NCI-H1417 treated with DMSO at 0.1 percent for 48 hours (cell line): ENCODE measurements around the gene NRN1.
"Not testable (repeated sequence)": the region's sequence is repeated elsewhere in the genome, so short reads cannot be mapped to it uniquely, and the experiment has no call there.

Experiments
- DNase-seq: peaks from one replicate; lab custom pipeline; 2025; lab: John Stamatoyannopoulos, UW

NRN1 gene

DNA sequence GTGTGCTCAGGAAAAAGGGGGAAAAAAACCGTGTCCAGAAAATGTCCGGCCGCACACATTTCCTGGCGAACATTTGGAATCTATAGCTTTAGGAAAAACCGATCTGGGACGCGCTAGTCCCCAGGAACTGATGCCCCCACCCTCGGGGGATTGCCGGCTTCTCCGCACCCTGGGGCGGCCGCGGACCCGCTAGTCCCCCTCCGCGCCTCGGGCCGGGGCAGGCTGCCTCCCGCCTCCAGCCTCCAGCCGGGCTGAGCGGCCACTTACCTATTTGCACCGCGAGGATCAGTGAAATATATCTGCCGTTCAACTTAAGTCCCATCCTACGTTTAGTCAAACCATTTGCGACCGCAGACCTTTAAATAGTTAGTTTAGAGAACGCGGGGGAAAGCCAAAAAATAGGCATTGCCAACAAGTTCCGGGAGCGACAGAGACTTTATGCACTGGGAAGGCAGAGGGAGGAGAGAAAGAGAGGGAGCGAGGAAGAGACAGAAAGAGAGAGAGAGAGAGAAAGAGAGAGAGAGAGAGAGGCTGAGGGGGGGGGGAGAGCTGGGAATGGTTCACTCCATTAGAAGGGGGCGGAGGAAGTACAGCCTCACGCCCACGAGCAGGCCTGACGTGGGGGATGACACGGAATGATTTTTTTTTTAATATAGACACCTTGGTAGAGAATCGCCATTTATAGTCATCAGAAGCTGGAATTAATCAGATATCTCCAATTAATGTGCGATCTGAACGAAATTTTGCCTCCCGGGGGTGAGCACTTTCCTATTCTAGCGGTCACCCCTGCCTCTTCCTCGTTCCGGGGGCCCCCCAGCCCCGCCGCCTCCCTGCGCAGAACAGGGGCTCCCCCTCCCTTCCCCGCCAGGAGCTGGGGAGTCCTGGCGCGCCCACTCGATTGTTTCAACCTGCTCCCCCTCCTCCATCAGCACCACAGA lies at the start of gene NRN1:
NRN1 (minus strand) TSS at position 498 of the 938 bp plus-strand sequence; CDS start at position 322, 176 bp downstream.
- no peak for DNase-seq

- DNase-seq, result no peak
Measured at GRCh38 chr6:6052216-6052615, 45.5 kb upstream of the NRN1 start.

DNA sequence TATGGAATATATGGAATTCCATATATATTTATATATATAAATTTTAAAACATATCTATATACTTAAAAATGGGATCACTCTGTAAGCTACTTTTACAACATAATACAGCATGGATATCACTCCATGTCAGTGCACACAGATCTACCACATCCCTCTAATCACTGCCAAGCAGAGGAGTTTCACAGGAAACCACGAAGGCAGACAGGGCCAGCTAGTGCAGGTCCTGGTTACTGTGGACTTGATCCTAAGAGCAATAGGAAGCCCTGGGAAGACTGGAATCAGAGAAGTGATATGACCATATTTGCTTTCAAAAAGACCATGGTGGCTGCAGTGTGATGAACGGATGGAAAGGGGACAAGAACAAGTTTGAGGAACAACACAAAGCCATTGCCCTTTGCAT lies 40.0 kb upstream of the NRN1 start:
- no peak for DNase-seq

GRCh38 chr6:6039946-6040509 lies 33.3 kb upstream of the NRN1 start:
- DNase-seq, result no peak

- DNase-seq, result no peak
Measured at GRCh38 chr6:6037179-6037578, 30.5 kb upstream of the NRN1 start.

DNA sequence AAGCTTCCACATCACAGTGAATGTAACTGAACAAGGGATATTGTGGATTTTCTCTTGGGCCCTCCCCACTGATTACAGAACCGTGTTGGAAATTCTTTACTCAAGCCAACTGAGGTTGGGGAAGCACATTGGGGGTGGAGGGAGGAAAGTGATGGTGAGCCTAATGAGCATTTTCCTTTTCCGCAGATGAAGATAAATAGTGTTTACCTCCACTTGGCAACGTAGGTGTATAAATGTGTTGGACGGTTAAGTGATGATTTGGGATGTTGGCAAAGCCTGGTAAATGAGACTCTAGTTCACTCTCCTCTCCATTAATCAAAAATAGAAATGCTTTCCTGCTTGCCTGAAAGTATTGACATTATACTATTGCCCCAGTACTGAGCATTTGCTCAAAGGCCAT lies 27.1 kb upstream of the NRN1 start:
- DNase-seq, result no peak

DNA sequence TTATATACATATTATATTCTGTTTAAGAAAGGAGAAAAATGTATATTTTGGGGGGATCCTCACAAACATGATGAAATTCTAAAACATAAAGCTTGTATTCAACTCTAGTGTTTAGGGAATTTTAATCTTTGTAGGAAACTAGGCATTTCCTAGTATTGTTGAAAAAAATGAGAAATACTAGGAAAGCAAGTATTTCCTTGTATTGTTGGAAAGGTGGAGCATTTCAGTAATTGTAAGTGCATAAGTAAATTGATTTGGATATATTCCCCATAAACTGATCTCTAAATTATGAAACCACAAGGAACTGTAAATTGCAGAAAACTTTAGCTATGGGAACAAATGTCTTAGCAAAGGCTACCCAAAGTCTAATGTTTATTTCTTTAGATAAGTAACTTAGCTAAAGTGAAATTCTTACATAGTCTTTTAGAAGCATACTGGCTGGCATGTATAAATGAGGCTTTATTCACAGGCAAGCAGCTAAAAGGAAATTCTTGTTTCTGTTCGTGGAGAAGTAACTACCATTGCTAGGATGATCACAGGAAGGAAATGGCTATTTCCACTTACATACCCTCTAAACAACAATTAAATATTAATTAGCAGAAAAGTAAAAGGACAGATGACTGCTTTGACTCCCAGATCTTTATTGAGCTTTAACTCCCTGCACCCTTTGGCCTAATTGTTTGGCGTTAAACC lies 19.9 kb upstream of the NRN1 start:
- DNase-seq, result no peak

DNA sequence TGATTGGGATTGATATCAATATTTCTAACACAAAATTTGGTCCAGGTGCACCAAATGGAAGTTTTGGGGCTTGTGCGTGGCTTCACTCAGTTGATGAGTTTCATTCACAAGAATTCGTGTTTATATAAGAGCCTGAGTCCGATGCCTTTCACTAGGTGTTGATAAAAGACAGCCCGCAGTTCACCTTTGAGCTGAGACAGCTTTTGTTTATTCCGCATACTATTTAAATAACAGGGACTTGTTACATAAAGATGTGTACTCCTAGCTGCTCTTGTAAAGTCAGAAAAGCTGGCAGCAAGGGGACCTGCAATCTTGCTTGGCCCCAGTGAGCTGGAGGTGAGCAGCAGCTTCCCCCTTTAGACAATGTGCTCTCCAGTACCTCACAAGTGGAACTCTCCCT lies 19.0 kb upstream of the NRN1 start:
- no peak for DNase-seq

- DNase-seq, result no peak
Measured at GRCh38 chr6:6024220-6024619, 17.5 kb upstream of the NRN1 start.

- DNase-seq, result not testable (repeated sequence)
Measured at GRCh38 chr6:6022841-6023240, 16.1 kb upstream of the NRN1 start.

- no peak for DNase-seq
Measured at GRCh38 chr6:6008648-6009421, 2.1 kb upstream of the NRN1 start.

GRCh38 chr6:6008089-6008647 lies 1.4 kb upstream of the NRN1 start:
- no peak for DNase-seq

DNA sequence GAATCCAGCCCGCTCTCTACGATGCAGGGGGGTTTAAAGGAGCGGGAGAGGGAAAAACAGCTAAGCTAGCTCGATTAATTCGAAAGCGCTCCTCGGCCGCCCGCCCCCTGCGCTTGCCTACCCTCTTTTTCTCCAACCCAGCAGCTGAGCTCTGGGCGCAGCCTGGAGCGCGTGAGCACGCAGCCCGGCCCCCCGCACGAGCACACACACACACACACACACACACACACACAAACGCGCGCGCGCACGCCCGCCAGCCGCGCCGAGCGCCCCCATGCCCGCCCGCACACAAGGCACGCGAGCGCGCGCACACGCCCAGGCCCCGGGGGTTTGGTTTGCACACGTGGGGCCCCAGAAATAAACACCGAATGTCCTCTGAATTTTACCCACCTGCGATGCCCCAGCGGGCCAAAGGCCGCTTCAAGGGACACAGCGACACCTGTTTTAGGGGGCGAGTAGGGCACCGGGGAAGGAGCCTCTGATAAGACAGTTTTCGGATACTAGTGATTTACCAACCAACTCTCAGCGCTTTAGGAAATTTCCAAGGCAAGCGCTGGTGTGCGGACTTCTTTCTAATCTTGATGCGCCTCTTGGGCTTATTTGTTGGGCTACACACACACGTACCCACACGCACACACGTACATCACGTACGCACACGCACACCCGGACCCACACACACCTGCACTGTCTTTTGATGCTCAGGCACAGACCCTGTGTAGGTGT lies 802 bp upstream of the NRN1 start:
- no peak for DNase-seq

GRCh38 chr6:6006006-6006427 lies 708 bp downstream of the NRN1 start:
- DNase-seq, result no peak

GRCh38 chr6:6005051-6006005 lies 1.4 kb downstream of the NRN1 start:
- DNase-seq, result no peak

DNA sequence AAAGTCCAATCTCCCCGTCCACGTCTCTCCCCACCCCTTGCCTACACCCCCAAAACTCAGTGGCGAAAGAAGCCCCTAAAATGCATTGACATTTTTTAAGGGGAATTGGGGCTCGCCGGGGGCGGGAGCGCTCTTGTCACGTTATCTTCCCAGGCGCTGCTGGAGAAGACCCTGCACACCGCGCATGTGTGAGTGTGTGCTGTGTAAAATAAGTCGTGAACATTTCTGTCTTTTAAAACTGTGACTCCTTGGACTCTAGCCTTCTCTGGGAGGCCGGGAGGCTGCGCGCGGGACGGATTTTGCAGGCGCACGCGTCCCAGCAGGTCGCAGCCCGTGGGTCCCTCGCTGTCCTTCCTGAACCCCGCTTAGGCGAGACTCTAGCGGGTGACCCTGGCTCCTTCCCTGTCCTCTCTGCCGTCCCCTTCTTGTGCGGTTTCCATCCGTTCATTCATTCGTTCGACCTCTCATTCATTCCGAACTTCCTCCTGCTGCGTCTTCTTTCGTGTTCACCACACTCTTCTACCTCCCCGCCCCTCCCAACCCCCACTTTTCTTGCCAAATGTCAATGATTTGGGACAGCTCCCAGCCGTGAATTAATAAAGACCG lies 2.2 kb downstream of the NRN1 start:
- no peak for DNase-seq

DNA sequence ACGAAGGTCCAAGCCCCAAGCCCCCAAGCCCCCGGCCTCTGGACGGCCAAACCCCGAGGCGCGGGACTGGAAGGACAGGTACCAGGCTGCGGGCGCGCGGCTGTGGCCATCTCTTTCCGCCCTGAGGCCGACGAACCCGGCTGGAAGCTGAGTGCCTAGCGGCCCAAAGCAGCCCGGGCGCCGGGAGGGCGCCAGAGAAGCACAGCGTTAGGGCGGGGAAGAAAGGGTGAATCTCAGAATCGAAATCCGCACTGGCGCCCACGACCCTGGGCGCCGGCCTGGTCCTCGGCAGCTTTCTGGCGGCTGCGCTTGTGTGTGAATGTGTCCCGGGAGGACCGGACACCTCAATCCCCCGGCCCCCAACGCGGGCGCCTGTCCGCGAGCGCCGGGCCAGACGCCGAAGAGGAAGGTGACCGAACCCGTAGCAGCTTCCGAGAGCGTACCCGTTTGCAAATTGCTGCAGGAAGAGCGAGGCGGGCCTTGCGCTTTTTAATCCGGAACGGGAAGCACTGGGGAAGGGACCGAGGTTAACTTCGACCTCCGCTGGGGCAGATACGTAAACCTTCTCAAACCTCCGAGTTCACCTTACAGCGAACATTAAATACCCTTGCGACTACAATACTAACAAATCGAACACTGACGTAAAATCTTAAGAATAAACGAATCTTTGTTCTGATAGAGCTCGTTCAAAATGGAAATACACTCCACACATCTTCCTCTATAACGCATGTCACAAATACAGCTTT lies 2.9 kb downstream of the NRN1 start:
- no peak for DNase-seq

DNA sequence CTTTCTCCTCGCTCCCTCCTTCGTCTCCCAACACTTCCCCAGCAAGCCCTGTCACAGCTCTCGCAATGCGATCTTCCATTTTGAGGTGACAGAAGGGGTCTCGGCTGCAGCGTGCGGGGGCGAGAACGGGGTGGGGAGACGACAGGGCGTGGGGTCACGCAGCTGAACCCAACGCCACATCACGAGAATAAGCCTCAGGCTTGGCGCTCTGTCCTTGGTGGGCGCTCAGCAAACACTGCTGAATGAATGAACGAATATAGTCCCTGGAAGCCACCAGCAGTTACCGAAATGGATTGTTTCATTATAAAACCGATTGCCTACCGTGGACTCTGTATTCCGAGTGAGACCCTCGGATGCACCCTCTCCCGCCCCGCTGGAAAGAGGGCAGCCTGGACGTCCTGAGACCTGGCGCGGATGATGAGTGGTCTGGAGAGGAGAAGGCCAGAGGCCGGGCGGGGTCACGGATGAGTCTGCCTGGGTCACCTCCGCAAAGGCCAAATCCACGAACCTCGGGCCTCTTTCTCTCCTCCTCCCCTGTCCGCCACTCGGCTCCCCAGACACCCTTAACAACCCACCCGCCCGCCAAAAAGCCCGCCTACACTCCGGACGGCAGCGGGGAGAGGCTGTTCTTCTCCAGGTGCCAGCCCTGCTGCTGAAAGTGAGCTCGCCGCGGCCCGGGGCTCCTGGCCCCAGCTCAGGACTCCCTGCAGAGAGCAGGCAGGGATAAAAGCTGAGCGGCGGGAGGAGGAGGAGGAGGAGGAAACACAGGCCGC lies 3.7 kb downstream of the NRN1 start:
- no peak for DNase-seq
